Medulla oblongata (tissue), 1 donor: ENCODE data around the gene ZNF839.
"Not testable (repeated sequence)": the region's sequence is repeated elsewhere in the genome, so short reads cannot be mapped to it uniquely, and the experiment has no call there.

Experiments
- DNase-seq: peaks from one replicate; pipeline ENCODE4 v3.0.0-alpha.2; 2015; ENCODE audit errors: extremely low spot score

Gene ZNF839

DNA sequence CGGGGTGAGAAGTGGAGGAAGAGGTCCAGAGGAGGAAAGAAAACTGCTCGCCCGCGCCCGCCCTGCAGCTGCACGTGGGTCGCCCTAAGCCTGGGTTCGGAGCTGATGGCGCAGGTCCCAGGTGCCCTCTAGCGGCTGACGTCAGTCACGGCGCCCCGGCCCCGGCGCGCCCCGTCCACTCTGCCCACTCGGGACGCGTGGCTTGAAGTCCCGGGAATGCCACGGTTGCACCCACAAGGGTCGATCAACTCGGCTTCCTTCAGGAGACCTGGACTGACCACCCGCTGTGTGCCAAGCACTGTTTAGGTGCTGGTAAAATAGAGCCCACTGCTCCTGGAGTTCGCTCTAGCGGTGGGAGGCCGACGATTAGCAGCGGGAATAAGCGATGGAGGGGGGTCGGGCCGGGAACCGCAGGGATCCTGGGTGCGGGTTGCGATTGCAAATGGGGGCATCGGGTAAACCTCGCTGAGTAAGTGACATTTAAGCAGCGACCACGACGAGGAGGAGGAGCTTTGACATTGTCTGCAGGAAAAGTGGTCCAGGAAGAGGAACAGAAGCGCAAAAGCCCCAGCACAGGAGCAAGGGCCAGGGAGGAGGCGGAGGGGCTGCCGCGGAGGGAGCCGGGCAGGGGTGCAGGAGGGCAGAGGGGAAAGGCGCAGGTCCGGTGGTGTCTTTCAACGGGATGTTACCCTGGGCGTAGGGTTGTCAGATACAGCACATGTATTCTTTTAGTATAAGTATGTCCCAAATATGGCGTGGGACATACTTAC lies 5.1 kb upstream of the ZNF839 start:
- peak; percentile 93 for DNase-seq

DNA sequence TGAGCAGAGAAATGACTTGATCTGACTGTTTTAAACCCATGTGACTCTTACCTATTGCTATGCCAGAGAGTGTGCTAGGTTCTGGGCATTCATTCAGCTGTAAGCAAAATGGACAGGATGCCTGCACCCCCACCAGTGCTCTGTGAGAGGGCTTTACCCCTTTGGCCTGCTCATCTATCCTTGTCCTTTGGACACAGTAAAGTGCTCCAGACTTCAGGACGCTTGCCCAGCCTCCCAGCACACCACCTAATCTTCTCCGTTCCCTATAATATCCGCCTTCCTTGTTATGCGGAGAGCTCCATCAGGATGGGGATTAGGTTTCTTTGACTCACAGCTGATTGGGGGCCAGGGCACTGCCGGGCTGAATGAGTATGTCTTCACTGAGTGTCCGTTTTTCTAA lies 4.4 kb upstream of the ZNF839 start:
- DNase-seq, result peak; percentile 46

GRCh38 chr14:102316338-102316742 lies 3.2 kb upstream of the ZNF839 start:
- no peak for DNase-seq

DNA sequence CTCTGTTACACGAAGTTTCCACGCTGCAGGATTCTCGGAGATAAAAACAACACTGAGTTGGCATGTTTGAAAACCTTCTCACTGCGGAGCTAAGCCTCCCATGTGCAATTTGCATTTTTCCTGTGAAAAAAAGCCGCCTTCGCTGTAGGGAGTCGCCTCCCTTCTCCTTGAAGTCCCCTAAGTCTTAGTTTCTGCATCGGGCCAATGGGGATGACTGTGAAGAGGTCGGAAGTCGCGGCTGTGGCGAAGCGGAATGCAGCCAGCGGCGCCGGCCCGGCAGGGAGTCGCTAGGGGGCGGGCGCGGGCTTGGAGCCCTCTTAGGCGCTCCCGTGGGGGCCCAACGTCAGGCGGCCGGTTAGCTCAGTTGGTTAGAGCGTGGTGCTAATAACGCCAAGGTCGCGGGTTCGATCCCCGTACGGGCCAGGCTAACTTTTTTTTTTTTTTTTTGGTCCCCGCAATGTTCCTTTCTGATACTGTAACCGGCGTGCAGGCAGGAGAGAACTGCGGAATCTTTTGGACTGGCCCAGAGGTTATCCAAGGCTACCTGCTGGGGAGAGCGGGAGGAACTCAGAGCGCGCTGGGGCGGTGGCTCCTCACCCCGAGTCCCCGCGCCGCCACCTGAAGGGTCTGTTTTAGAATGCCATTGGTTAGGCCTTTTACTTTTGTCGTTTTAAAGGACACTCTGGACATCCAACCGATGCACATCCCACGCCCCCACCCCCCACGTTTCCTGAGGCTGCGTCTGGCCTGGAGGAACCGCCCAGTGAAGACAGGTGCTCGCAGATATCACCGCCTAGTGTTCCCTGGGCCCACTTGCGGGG lies 2.6 kb upstream of the ZNF839 start:
- peak; percentile 95 for DNase-seq

- peak; percentile 53 for DNase-seq
Observed at GRCh38 chr14:102317564-102318248, 1.8 kb upstream of the ZNF839 start.

GRCh38 chr14:102318781-102319276 lies 717 bp upstream of the ZNF839 start:
- DNase-seq, result no peak

DNA sequence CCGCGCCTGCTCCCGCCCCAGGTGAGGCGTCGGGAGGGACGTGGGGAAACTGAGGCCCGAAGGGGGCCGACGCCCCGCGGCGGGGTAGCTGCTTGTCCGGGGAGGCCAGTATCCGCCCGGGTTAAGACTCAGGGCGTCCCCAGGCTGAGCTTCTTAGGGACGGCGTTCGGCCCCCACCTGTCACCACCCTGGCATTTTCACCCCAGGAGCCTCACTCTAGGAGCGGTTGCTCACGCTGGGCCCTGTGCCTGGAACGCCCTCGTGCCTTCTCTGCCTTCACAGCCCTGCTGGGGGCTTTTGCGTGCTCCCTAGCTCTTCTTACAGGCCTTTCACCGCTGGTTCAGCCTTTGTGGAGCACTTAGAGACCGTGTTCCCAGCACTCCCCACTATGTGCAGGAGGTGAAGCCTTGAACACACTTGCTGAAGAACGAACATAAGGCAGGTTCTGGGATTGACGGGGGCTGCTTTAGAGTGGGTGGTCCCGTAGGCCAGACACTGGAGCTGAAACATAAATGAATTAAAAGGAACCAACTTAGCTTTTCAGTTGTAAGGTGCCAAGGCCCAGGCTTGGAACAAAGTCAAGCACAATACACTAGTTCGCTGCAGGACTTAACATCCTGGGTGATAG lies 601 bp downstream of the ZNF839 start:
- peak; percentile 57 for DNase-seq

GRCh38 chr14:102320671-102321455 lies 1.3 kb downstream of the ZNF839 start:
- DNase-seq, result no peak

GRCh38 chr14:102321456-102322422 lies 2.2 kb downstream of the ZNF839 start:
- no peak for DNase-seq

DNA sequence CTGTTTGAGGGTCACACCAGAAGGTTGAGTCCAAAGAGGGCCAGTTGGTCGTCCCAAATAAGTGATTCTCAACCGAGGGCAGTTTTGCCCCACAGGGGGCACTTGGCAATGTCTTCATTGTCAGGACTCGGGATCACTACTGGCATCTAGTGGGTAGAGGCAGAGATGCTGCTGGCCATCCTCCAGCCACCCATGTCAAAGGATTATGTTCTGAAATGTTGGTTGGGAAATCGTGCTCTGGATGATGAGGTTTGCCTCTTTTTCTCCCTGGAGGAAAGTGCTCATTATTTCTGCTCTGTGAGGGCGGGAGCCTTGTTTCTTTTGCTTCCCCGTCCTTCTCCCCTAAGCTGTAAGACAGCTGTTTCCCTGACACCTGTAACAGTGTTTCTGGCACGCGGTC lies 3.6 kb downstream of the ZNF839 start:
- DNase-seq, result peak; percentile 85

- no peak for DNase-seq
Observed at GRCh38 chr14:102325791-102326345, 6.3 kb downstream of the ZNF839 start.

GRCh38 chr14:102326583-102326982 lies 7.0 kb downstream of the ZNF839 start:
- no peak for DNase-seq

- not testable (repeated sequence) for DNase-seq
Observed at GRCh38 chr14:102329381-102329780, 9.8 kb downstream of the ZNF839 start.

GRCh38 chr14:102330806-102331205 lies 11.3 kb downstream of the ZNF839 start:
- no peak for DNase-seq

DNA sequence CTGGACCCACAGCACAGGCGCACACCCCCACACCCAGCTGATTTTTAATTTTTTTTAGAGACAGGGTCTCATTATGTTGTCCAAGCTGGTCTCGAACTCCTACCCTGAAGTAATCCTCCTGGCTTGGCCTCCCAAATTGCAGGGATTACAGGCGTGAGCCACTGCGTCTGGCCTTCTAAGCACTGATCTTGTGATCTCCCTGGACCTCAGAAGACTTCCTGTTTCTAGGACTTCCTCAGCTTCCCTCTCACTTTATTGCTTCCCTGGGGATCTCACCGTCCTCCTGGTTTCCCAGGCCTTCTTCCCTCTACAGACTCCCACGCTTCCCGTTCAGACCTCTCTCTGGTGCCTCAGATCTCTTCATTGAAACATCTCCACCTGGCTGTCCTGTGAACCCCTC lies 13.8 kb downstream of the ZNF839 start:
- no peak for DNase-seq

- DNase-seq, result no peak
Observed at GRCh38 chr14:102333795-102334705, 14.5 kb downstream of the ZNF839 start.

GRCh38 chr14:102335163-102335562 lies 15.6 kb downstream of the ZNF839 start:
- no peak for DNase-seq

- DNase-seq, result no peak
Observed at GRCh38 chr14:102338724-102339123, 19.2 kb downstream of the ZNF839 start.
